CD4-positive, alpha-beta T cell (primary cell): ENCODE data around the gene DLK1. TPM values are rescaled to one million over a fixed set of nuclear protein-coding genes. Genes with fewer than 3 reads are reported as not detected.

Source experiments
- ATAC-seq: fragments of 200-7000 bp; cut with Tn5 transposase; one replicate; pipeline ENCODE4 v1.10.0; 2022; ENCODE audit warnings: mild to moderate bottlenecking; ENCODE audit not compliant: poor library complexity
- CTCF ChIA-PET: fragments of 350-600 bp; sonication (Branson Sonifier 250); formaldehyde crosslinking; loops from one replicate; lab custom pipeline; 2021; ENCODE audit warnings: antibody characterized with exemption, inconsistent platforms; lab: Charles Lee
- POLR2A ChIA-PET: fragments of 350-600 bp; sonication (Branson Sonifier 250); formaldehyde crosslinking; loops from one replicate; lab custom pipeline; 2021; ENCODE audit warnings: antibody characterized with exemption, inconsistent platforms; lab: Charles Lee
- DNase-seq, 14 experiments: peaks; one replicate each; pipeline ENCODE4 v3.0.0-alpha.2; 2013 to 2020; ENCODE audit warnings: mixed read lengths in 2 of 14
- H3K27ac ChIP-seq, 2 donors: one replicate each; pipeline versions ENCODE4 v1.5.1 to v1.7.0; 2013; ENCODE audit warnings: low read length in 2 of 2, low read depth in 1 of 2, mild to moderate bottlenecking in 1 of 2
- H3K27me3 ChIP-seq, 2 experiments: 1 replicate in 1 of 2; 2 replicates in 1 of 2; pipeline versions ENCODE4 v1.6.1 to v1.7.0; 2013; ENCODE audit warnings: low read length in 2 of 2, control low read depth in 1 of 2, mild to moderate bottlenecking in 1 of 2, moderate library complexity in 1 of 2; ENCODE audit not compliant: insufficient read depth in 2 of 2, control insufficient read depth in 1 of 2
- H3K36me3 ChIP-seq: one replicate; pipeline ENCODE4 v1.6.1; 2013; ENCODE audit warnings: low read length, control low read depth; ENCODE audit not compliant: insufficient read depth
- H3K4me1 ChIP-seq: one replicate; pipeline ENCODE4 v1.6.1; 2013; ENCODE audit warnings: low read length, control low read depth; ENCODE audit not compliant: insufficient read depth
- H3K4me3 ChIP-seq: one replicate; pipeline ENCODE4 v1.5.1; 2013; ENCODE audit warnings: mild to moderate bottlenecking, low read length, moderate library complexity
- H3K9me3 ChIP-seq, 2 experiments: 1 replicate in 1 of 2; 2 replicates in 1 of 2; pipeline versions ENCODE4 v1.6.1 to v1.7.0; 2013; ENCODE audit warnings: low read length in 2 of 2, mild to moderate bottlenecking in 2 of 2, control low read depth in 1 of 2, moderate library complexity in 1 of 2; ENCODE audit not compliant: control insufficient read depth in 1 of 2, insufficient read depth in 1 of 2
- H3K27ac Mint-ChIP-seq: one replicate; pipeline ENCODE4 v1.8.0; 2020; ENCODE audit warnings: mixed read lengths
- H3K27me3 Mint-ChIP-seq: one replicate; pipeline ENCODE4 v1.8.0; 2021; ENCODE audit warnings: mixed read lengths
- H3K36me3 Mint-ChIP-seq: one replicate; pipeline ENCODE4 v1.8.0; 2021; ENCODE audit warnings: low read depth, mixed read lengths
- H3K4me1 Mint-ChIP-seq: one replicate; pipeline ENCODE4 v1.8.0; 2021; ENCODE audit warnings: low read depth, mixed read lengths
- H3K4me3 Mint-ChIP-seq: one replicate; pipeline ENCODE4 v1.8.0; 2020; ENCODE audit warnings: mild to moderate bottlenecking, mixed read lengths
- H3K9me3 Mint-ChIP-seq: one replicate; pipeline ENCODE4 v1.8.0; 2020; ENCODE audit warnings: mixed read lengths
- CTCF ChIP-seq: fragments of 200-600 bp; IDR thresholded peaks from one replicate; pipeline ENCODE4 v1.8.0; 2022; ENCODE audit warnings: antibody characterized with exemption, mild to moderate bottlenecking
- intact Hi-C, 2 experiments: fragments of 100-400 bp; cut with DNase I in 1 of 2; cut with micrococcal nuclease in 1 of 2; formaldehyde crosslinking; loops; one replicate each; pipeline versions ENCODE4 v1.15.1 to v1.9.0; 2023 to 2025; cut with DNase I, micrococcal nuclease
- total RNA-seq, 174 experiments: library from RNA in 2 of 174; stranded (reverse) in 2 of 174; gene quantifications; one replicate each; pipeline ENCODE4 v1.2.3 and lab custom pipeline; 2021 to 2026

DLK1 gene
- total RNA-seq, 2 experiments from 2014 or later = not detected

GRCh38 chr14:100764471-100765115 lies 37.9 kb downstream of the DLK1 start:
- intact Hi-C loops = no loop called here
- Mint-ChIP-seq H3K9me3 (no peaks in the 10 kb centered on the region), H3K4me1 (no peaks in the 10 kb centered on the region), H3K27me3 (no peaks in the 10 kb centered on the region), H3K27ac (no peak overlapping the region), H3K36me3 (no peaks in the 10 kb centered on the region), H3K4me3 (no peak overlapping the region)
- Histone ChIP-seq H3K36me3 (no peaks in the 10 kb centered on the region), H3K4me1 (no peaks in the 10 kb centered on the region), H3K4me3 (no peak overlapping the region), H3K27ac (no peak overlapping the region), H3K9me3 (peaks cover 0 to 13% of the 10 kb centered on the region in 2 experiments), H3K27me3 (peaks cover 0 to 2% of the 10 kb centered on the region in 2 experiments)
- ATAC-seq = no peak
- no peak for TF ChIP-seq CTCF
- no peak for DNase-seq
- ChIA-PET POLR2A (no interaction called here), CTCF (no interaction called here)

GRCh38 chr14:100765296-100765695 lies 38.6 kb downstream of the DLK1 start:
- intact Hi-C loops = no loop called here
- Histone ChIP-seq H3K9me3 (peaks cover 0 to 13% of the 10 kb centered on the region in 2 experiments), H3K4me1 (no peaks in the 10 kb centered on the region), H3K27me3 (peaks cover 2% of the 10 kb centered on the region in 2 experiments), H3K27ac (no peak overlapping the region), H3K36me3 (no peaks in the 10 kb centered on the region), H3K4me3 (no peak overlapping the region)
- no peak for ATAC-seq
- Mint-ChIP-seq H3K4me1 (no peaks in the 10 kb centered on the region), H3K9me3 (no peaks in the 10 kb centered on the region), H3K27ac (no peak overlapping the region), H3K4me3 (no peak overlapping the region), H3K36me3 (no peaks in the 10 kb centered on the region), H3K27me3 (no peaks in the 10 kb centered on the region)
- TF ChIP-seq CTCF = no peak
- ChIA-PET CTCF (no interaction called here), POLR2A (no interaction called here)
- peak in 1 of 14 experiments; percentile 4 for DNase-seq

- ChIA-PET POLR2A (no interaction called here), CTCF (no interaction called here)
- Histone ChIP-seq H3K4me3 (no peak overlapping the region), H3K9me3 (peaks cover 0 to 16% of the 10 kb centered on the region in 2 experiments), H3K27me3 (peaks cover 2 to 3% of the 10 kb centered on the region in 2 experiments), H3K4me1 (no peaks in the 10 kb centered on the region), H3K36me3 (no peaks in the 10 kb centered on the region), H3K27ac (no peak overlapping the region)
- intact Hi-C loops = no loop called here
- no peak for TF ChIP-seq CTCF
- Mint-ChIP-seq H3K27me3 (peaks cover 4% of the 10 kb centered on the region), H3K4me3 (no peak overlapping the region), H3K27ac (no peak overlapping the region), H3K9me3 (no peaks in the 10 kb centered on the region), H3K4me1 (no peaks in the 10 kb centered on the region), H3K36me3 (no peaks in the 10 kb centered on the region)
- DNase-seq (peak in 1 of 14 experiments; percentile 16), ATAC-seq (no peak)
These were observed 39.3 kb downstream of the DLK1 start for GRCh38 chr14:100765991-100766390.
